ENCODE measurements around the gene INSYN2B. TPM values are rescaled to one million over a fixed set of nuclear protein-coding genes. Genes with fewer than 3 reads are reported as not detected.
A peak's percentile ranks its signal among the peaks of the same experiment; 100 is the strongest.

INSYN2B gene
- total and polyA plus RNA-seq, 2 experiments from 2014 or later, result not detected

DNA sequence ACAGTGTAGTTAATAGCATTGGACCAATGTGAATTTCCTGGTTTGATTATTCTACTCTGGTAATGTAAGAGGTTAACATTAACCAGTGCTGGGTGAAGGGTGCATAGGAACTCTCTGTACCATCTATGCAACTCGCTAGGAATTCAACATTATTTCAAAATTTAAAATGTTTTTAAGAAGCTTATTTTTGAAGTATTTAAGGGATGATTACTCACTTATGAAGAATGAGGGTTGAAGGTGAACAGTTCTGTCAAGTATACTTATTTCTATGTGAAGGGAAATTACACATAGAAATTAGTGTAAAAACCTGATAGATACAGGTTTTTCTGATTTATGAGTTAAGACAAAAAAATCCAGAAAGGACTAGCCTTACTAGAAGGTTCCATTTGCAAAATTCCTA lies 165.8 kb downstream of the INSYN2B start (continued):
- TF ChIP-seq ETS1 (IDR thresholded peaks at IDR 0.05), result no peak
- no peak for TF ChIP-seq NANOG (IDR thresholded peaks at IDR 0.05; ENCODE audit: borderline replicate concordance)
- no peak for TF ChIP-seq ZNF114 (CRISPR knock-in tag; IDR thresholded peaks at IDR 0.05)
- TF ChIP-seq CREB1 (CRISPR knock-in tag; IDR thresholded peaks at IDR 0.05; ENCODE audit: low read depth), result no peak
- no peak for TF ChIP-seq POLR2AphosphoS5 (IDR thresholded peaks at IDR 0.05; ENCODE audit: low read depth)

MicroRNAs encoded within 50 kb of the gene (microRNA counts, 767-probe panel; counts per million panel counts)
- microRNA hsa-miR-378e, result 8,681 counts per million, percentile 56 among the panel's probes with 10 or more counts

Small RNA genes within 50 kb of the gene (microRNA-seq; reads per million reads assigned to microRNA genes)
- not detected for gene MIR378E

Small RNA genes within 50 kb of the gene (small RNA-seq; reads per million reads assigned to genes)
- not detected for gene MIR378E (ENCODE audit: low replicate concordance)

Other genes with a start within 250 kb of the INSYN2B start
- gene FOXI1, start 125.4 kb upstream of the INSYN2B start, total RNA-seq (2014; rRNA removed; shearing (Covaris generic)), result not detected in 2 replicates
- not detected in 2 replicates for gene FOXI1, start 125.4 kb upstream of the INSYN2B start, polyA plus RNA-seq (2016; fragmentation: Nextera tagmentation; extraction: Ambion mirVana)